ENCODE data around the gene FABP7. TPM values are rescaled to one million over a fixed set of nuclear protein-coding genes. Genes with fewer than 3 reads are reported as not detected.

FABP7 gene
- total RNA-seq, 1 donor from 2014 or later, result 7.6 TPM

- peaks cover 10% of the 10 kb centered on the region for H3K9me3 Mint-ChIP-seq
- H3K4me1 Mint-ChIP-seq (ENCODE audit: unreplicated experiment), result peaks cover 9% of the 10 kb centered on the region
- H3K36me3 Mint-ChIP-seq, result peaks cover 4% of the 10 kb centered on the region
- no peaks in the 10 kb centered on the region for H3K27me3 Mint-ChIP-seq
- H3K4me3 Mint-ChIP-seq, result no peak overlapping the region
- no peak for TF ChIP-seq CTCF (conservative IDR thresholded peaks at IDR 0.05)
- DNase-seq (ENCODE audit: extremely low spot score, unreplicated experiment), result no peak
- no peak overlapping the region for H3K27ac Mint-ChIP-seq
Measured at GRCh38 chr6:122753000-122753687, 26.4 kb upstream of the FABP7 start.

DNA sequence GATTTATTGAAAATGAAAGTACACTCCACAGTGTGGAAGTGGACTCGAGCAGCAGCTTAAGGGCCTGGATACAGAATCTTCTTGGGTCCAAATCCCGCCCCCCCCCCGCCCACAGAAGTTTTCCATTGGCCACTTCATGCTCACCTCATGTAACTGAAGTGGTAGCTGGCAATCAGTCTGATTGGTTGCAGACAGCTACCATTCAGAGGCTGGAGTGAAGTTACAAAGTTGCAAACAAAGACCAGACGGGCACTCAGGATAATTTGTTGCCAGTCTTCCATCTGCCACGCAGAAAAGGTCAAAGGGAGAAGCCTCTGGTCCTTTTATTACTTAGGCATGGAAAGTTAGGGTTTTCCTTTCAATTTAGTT is 25.8 kb upstream of the FABP7 start:
- DNase-seq (ENCODE audit: extremely low spot score, unreplicated experiment), result no peak
- Mint-ChIP-seq H3K4me1 (ENCODE audit: unreplicated experiment) (peaks cover 9% of the 10 kb centered on the region), H3K27ac (no peak overlapping the region), H3K9me3 (peaks cover 10% of the 10 kb centered on the region), H3K27me3 (no peaks in the 10 kb centered on the region), H3K36me3 (peaks cover 4% of the 10 kb centered on the region), H3K4me3 (no peak overlapping the region)
- TF ChIP-seq CTCF (conservative IDR thresholded peaks at IDR 0.05), result no peak

GRCh38 chr6:122754191-122754731 is 25.3 kb upstream of the FABP7 start:
- H3K4me3 Mint-ChIP-seq, result no peak overlapping the region
- DNase-seq (ENCODE audit: extremely low spot score, unreplicated experiment), result no peak
- no peak for TF ChIP-seq CTCF (conservative IDR thresholded peaks at IDR 0.05)
- H3K27ac Mint-ChIP-seq, result no peak overlapping the region
- peaks cover 9% of the 10 kb centered on the region for H3K4me1 Mint-ChIP-seq (ENCODE audit: unreplicated experiment)
- H3K27me3 Mint-ChIP-seq, result no peaks in the 10 kb centered on the region
- peaks cover 3% of the 10 kb centered on the region for H3K36me3 Mint-ChIP-seq
- peaks cover 8% of the 10 kb centered on the region for H3K9me3 Mint-ChIP-seq

GRCh38 chr6:122755901-122756300 is 23.6 kb upstream of the FABP7 start:
- Mint-ChIP-seq H3K36me3 (no peaks in the 10 kb centered on the region), H3K4me1 (ENCODE audit: unreplicated experiment) (peaks cover 9% of the 10 kb centered on the region), H3K27ac (no peak overlapping the region), H3K27me3 (no peaks in the 10 kb centered on the region), H3K4me3 (no peak overlapping the region), H3K9me3 (peaks cover 5% of the 10 kb centered on the region)
- TF ChIP-seq CTCF (conservative IDR thresholded peaks at IDR 0.05), result no peak
- no peak for DNase-seq (ENCODE audit: extremely low spot score, unreplicated experiment)

DNA sequence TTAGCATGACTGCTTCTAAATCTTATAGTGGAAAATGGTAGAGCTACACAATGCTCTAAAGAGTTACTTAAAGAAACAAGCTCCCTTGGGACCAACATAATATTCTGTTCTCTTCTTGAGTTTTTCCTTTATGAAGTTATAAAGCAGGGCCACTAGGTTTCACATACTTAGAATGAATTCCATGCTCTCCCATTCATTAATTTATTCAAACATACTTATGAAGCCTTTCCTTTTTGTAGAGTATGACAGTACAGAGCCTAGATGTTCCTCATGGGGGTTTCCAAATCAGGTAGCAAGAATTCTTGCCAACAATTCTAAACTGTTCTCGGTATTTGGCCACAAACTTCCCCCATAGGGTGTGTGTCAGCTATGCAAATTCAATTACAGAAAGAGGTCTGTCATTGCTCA is 20.6 kb upstream of the FABP7 start:
- peaks cover 5% of the 10 kb centered on the region for H3K9me3 Mint-ChIP-seq
- H3K27ac Mint-ChIP-seq, result no peak overlapping the region
- no peak for DNase-seq (ENCODE audit: extremely low spot score, unreplicated experiment)
- TF ChIP-seq CTCF (conservative IDR thresholded peaks at IDR 0.05), result no peak
- no peaks in the 10 kb centered on the region for H3K27me3 Mint-ChIP-seq
- H3K36me3 Mint-ChIP-seq, result no peaks in the 10 kb centered on the region
- no peaks in the 10 kb centered on the region for H3K4me1 Mint-ChIP-seq (ENCODE audit: unreplicated experiment)
- no peak overlapping the region for H3K4me3 Mint-ChIP-seq

Data from type B pancreatic cell (in vitro differentiated cells).